Measurements from ENCODE around the gene PITPNM1.
A peak's percentile ranks its signal among the peaks of the same experiment; 100 is the strongest.

PITPNM1 gene

DNA sequence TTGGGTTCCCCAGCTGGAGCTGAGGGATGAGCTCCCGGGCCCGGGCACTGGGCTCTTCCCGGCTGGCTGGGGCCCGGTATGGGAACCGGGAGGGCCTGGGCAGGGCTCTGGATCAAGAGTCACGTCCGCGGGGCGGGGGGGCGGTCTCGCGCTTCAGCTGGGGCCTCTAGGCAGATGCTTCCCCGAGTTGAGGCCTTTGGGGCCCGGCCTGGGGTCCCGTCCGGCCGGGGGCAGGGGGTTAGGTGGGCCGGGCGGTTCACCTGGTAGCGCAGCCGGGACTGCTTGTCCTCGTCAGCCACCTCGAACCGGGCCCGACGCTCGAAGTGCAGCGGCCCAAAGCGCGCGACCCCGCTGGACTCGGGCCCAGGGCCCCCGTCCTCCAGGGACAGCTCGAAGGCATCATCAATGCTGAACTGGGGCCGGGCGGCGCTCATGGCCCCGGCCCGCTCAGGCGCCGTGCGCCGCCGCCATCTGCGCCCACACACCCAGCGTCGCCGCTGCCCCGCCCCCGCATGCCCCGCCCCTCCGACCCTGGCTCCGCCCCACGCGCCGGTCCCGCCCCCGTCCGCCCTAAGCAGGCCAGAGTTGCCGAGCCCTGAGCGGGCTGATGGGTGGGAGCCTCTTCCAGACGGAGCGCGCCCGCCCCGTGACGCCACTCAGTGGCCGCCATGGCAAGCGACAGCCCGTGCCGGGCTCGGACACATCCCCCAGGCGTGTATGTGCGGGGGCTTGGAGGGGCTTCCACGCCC lies 36.2 kb downstream of the PITPNM1 start, which contains the start of gene TMEM134:
Gene TMEM134, minus strand, starts transcription at position 493 of the 749 bp plus-strand sequence. Its CDS starts 59 bp downstream, at position 434.
- peak within 1 kb of the TSS; percentile 89 for H4K91ac ChIP-seq (ENCODE audit: low read length)
- peaks cover 13 to 15% of the 10 kb centered on the region in 2 experiments for H3K36me3 ChIP-seq (ENCODE audit: control insufficient read depth in 1 of 2, insufficient read depth in 2 of 2, low read depth in 1 of 2, low read length in 2 of 2)
- no peak within 1 kb of the TSS for H2BK120ac ChIP-seq (ENCODE audit: low read depth, low read length)
- peak; percentile 92 for DNase-seq
- peak within 1 kb of the TSS; percentile 98 for H4K8ac ChIP-seq (ENCODE audit: low read length)
- peak within 1 kb of the TSS in 1 of 2 experiments; percentile 95 for H3K23ac ChIP-seq (ENCODE audit: low read length in 2 of 2)
- H2BK15ac ChIP-seq (ENCODE audit: low read depth, poor library complexity, severe bottlenecking) = peak within 1 kb of the TSS; percentile 97
- peak within 1 kb of the TSS; percentile 66 for H2AFZ ChIP-seq (ENCODE audit: low read depth, low read length)
- H2BK12ac ChIP-seq (ENCODE audit: low read length in 2 of 2) = peak within 1 kb of the TSS in 1 of 2 experiments; percentile 29
- H3K4ac ChIP-seq (ENCODE audit: low read depth in 1 of 2, low read length in 2 of 2) = peak within 1 kb of the TSS; percentile 26 to 90
- H3K9ac ChIP-seq (ENCODE audit: low read length) = peak within 1 kb of the TSS; percentile 94
- peak within 1 kb of the TSS; percentile 18 for H2AK5ac ChIP-seq (ENCODE audit: low read length, severe bottlenecking)
- peak within 1 kb of the TSS; percentile 81 to 89 for H3K18ac ChIP-seq (ENCODE audit: low read depth in 1 of 2, low read length in 2 of 2)
- H3K27ac ChIP-seq (ENCODE audit: low read length, poor library complexity, severe bottlenecking) = peak within 1 kb of the TSS; percentile 61
- under 1% methylated on average over 76 of the region's 76 CpGs for WGBS
- H3K9me3 ChIP-seq (ENCODE audit: control insufficient read depth, low read length) = no peaks in the 10 kb centered on the region
- H2BK5ac ChIP-seq (ENCODE audit: low read depth, low read length, poor library complexity, severe bottlenecking) = peak within 1 kb of the TSS; percentile 77
- H3K27me3 ChIP-seq (ENCODE audit: control insufficient read depth in 1 of 2, insufficient read depth in 1 of 2, low read length in 2 of 2) = no peaks in the 10 kb centered on the region
- peak within 1 kb of the TSS; percentile 88 for H3K4me3 ChIP-seq (ENCODE audit: insufficient read depth in 1 of 2, low read depth in 1 of 2, low read length in 2 of 2)
- peaks cover 29% of the 10 kb centered on the region for H3K4me1 ChIP-seq (ENCODE audit: control insufficient read depth, insufficient read depth, low read depth, low read length)
- H3K4me2 ChIP-seq (ENCODE audit: low read length, poor library complexity, severe bottlenecking) = peak within 1 kb of the TSS; percentile 86
- peaks cover 17% of the 10 kb centered on the region for H3K79me1 ChIP-seq (replicated peaks; ENCODE audit: low read length, poor library complexity, severe bottlenecking)
- H3K14ac ChIP-seq (ENCODE audit: low read length in 2 of 2) = peak within 1 kb of the TSS in 1 of 2 experiments; percentile 97

DNA sequence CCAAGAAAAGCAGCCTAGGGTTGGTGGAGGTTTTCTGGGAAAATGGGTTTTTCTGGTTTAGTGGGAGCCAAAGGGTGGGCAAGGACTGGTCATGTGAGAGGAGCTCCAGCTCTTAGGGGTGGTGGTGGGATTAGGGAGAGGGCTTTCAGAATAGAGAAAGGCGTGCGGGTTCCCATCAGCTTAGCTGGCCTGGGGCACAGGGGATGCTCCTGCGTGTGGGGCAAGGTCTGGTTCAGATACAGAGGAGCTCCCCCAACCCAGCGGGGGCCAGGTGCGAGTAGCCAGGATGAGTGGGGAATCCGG lies 36.8 kb downstream of the PITPNM1 start:
- Histone ChIP-seq H4K8ac (ENCODE audit: low read length) (no peak overlapping the region), H2BK5ac (ENCODE audit: low read depth, low read length, poor library complexity, severe bottlenecking) (peak overlapping the region; percentile 77), H3K4me2 (ENCODE audit: low read length, poor library complexity, severe bottlenecking) (peak overlapping the region; percentile 86), H3K79me1 (replicated peaks; ENCODE audit: low read length, poor library complexity, severe bottlenecking) (peaks cover 17% of the 10 kb centered on the region), H3K23ac (ENCODE audit: low read length in 2 of 2) (peak overlapping the region in 1 of 2 experiments; percentile 26), H3K4ac (ENCODE audit: low read depth in 1 of 2, low read length in 2 of 2) (peak overlapping the region in 1 of 2 experiments; percentile 90), H2AK5ac (ENCODE audit: low read length, severe bottlenecking) (peak overlapping the region; percentile 18), H3K18ac (ENCODE audit: low read depth in 1 of 2, low read length in 2 of 2) (peak overlapping the region in 1 of 2 experiments; percentile 81), H3K4me3 (ENCODE audit: insufficient read depth in 1 of 2, low read depth in 1 of 2, low read length in 2 of 2) (peak overlapping the region; percentile 84 to 88), H2BK12ac (ENCODE audit: low read length in 2 of 2) (peak overlapping the region in 1 of 2 experiments; percentile 29), H2BK15ac (ENCODE audit: low read depth, poor library complexity, severe bottlenecking) (no peak overlapping the region), H3K27me3 (ENCODE audit: control insufficient read depth in 1 of 2, insufficient read depth in 1 of 2, low read length in 2 of 2) (no peaks in the 10 kb centered on the region), H3K36me3 (ENCODE audit: control insufficient read depth in 1 of 2, insufficient read depth in 2 of 2, low read depth in 1 of 2, low read length in 2 of 2) (peaks cover 13 to 17% of the 10 kb centered on the region in 2 experiments), H3K14ac (ENCODE audit: low read length in 2 of 2) (no peak overlapping the region), H2AFZ (ENCODE audit: low read depth, low read length) (no peak overlapping the region), H3K9ac (ENCODE audit: low read length) (peak overlapping the region; percentile 87), H3K27ac (ENCODE audit: low read length, poor library complexity, severe bottlenecking) (peak overlapping the region; percentile 31), H2BK120ac (ENCODE audit: low read depth, low read length) (no peak overlapping the region), H4K91ac (ENCODE audit: low read length) (peak overlapping the region; percentile 43), H3K9me3 (ENCODE audit: control insufficient read depth, low read length) (no peaks in the 10 kb centered on the region), H3K4me1 (ENCODE audit: control insufficient read depth, insufficient read depth, low read depth, low read length) (peaks cover 32% of the 10 kb centered on the region)
- no peak for DNase-seq
- 33% methylated on average over 6 of the region's 6 CpGs for WGBS

- H3K4me3 ChIP-seq (ENCODE audit: insufficient read depth in 1 of 2, low read depth in 1 of 2, low read length in 2 of 2) = peak overlapping the region; percentile 84 to 88
- no peaks in the 10 kb centered on the region for H3K27me3 ChIP-seq (ENCODE audit: control insufficient read depth in 1 of 2, insufficient read depth in 1 of 2, low read length in 2 of 2)
- peak overlapping the region; percentile 87 for H3K9ac ChIP-seq (ENCODE audit: low read length)
- no peak overlapping the region for H4K8ac ChIP-seq (ENCODE audit: low read length)
- H3K4me1 ChIP-seq (ENCODE audit: control insufficient read depth, insufficient read depth, low read depth, low read length) = peaks cover 32% of the 10 kb centered on the region
- no peak for DNase-seq
- peaks cover 17% of the 10 kb centered on the region for H3K79me1 ChIP-seq (replicated peaks; ENCODE audit: low read length, poor library complexity, severe bottlenecking)
- H3K14ac ChIP-seq (ENCODE audit: low read length in 2 of 2) = no peak overlapping the region
- 78% methylated on average over 5 of the region's 5 CpGs for WGBS
- no peak overlapping the region for H3K18ac ChIP-seq (ENCODE audit: low read depth in 1 of 2, low read length in 2 of 2)
- H3K27ac ChIP-seq (ENCODE audit: low read length, poor library complexity, severe bottlenecking) = no peak overlapping the region
- H3K9me3 ChIP-seq (ENCODE audit: control insufficient read depth, low read length) = no peaks in the 10 kb centered on the region
- no peak overlapping the region for H2BK120ac ChIP-seq (ENCODE audit: low read depth, low read length)
- H3K36me3 ChIP-seq (ENCODE audit: control insufficient read depth in 1 of 2, insufficient read depth in 2 of 2, low read depth in 1 of 2, low read length in 2 of 2) = peaks cover 13 to 17% of the 10 kb centered on the region in 2 experiments
- H4K91ac ChIP-seq (ENCODE audit: low read length) = no peak overlapping the region
- H3K4me2 ChIP-seq (ENCODE audit: low read length, poor library complexity, severe bottlenecking) = peak overlapping the region; percentile 86
- peak overlapping the region; percentile 27 for H2AK5ac ChIP-seq (ENCODE audit: low read length, severe bottlenecking)
- H2BK15ac ChIP-seq (ENCODE audit: low read depth, poor library complexity, severe bottlenecking) = peak overlapping the region; percentile 73
- H2BK12ac ChIP-seq (ENCODE audit: low read length in 2 of 2) = peak overlapping the region in 1 of 2 experiments; percentile 6
- no peak overlapping the region for H3K23ac ChIP-seq (ENCODE audit: low read length in 2 of 2)
- no peak overlapping the region for H2BK5ac ChIP-seq (ENCODE audit: low read depth, low read length, poor library complexity, severe bottlenecking)
- H2AFZ ChIP-seq (ENCODE audit: low read depth, low read length) = no peak overlapping the region
- H3K4ac ChIP-seq (ENCODE audit: low read depth in 1 of 2, low read length in 2 of 2) = no peak overlapping the region
These were observed 37.1 kb downstream of the PITPNM1 start for GRCh38 chr11:67468056-67468455.

GRCh38 chr11:67466962-67467771 lies 38.0 kb downstream of the PITPNM1 start:
- Histone ChIP-seq H3K18ac (ENCODE audit: low read depth in 1 of 2, low read length in 2 of 2) (no peak overlapping the region), H2BK5ac (ENCODE audit: low read depth, low read length, poor library complexity, severe bottlenecking) (no peak overlapping the region), H2AFZ (ENCODE audit: low read depth, low read length) (no peak overlapping the region), H3K4ac (ENCODE audit: low read depth in 1 of 2, low read length in 2 of 2) (no peak overlapping the region), H4K91ac (ENCODE audit: low read length) (no peak overlapping the region), H2BK120ac (ENCODE audit: low read depth, low read length) (no peak overlapping the region), H4K8ac (ENCODE audit: low read length) (no peak overlapping the region), H3K4me2 (ENCODE audit: low read length, poor library complexity, severe bottlenecking) (no peak overlapping the region), H3K9me3 (ENCODE audit: control insufficient read depth, low read length) (no peaks in the 10 kb centered on the region), H3K4me3 (ENCODE audit: insufficient read depth in 1 of 2, low read depth in 1 of 2, low read length in 2 of 2) (peak overlapping the region in 1 of 2 experiments; percentile 84), H2BK15ac (ENCODE audit: low read depth, poor library complexity, severe bottlenecking) (no peak overlapping the region), H3K79me1 (replicated peaks; ENCODE audit: low read length, poor library complexity, severe bottlenecking) (peaks cover 17% of the 10 kb centered on the region), H2AK5ac (ENCODE audit: low read length, severe bottlenecking) (no peak overlapping the region), H3K14ac (ENCODE audit: low read length in 2 of 2) (no peak overlapping the region), H3K4me1 (ENCODE audit: control insufficient read depth, insufficient read depth, low read depth, low read length) (peaks cover 32% of the 10 kb centered on the region), H3K36me3 (ENCODE audit: control insufficient read depth in 1 of 2, insufficient read depth in 2 of 2, low read depth in 1 of 2, low read length in 2 of 2) (peaks cover 13 to 17% of the 10 kb centered on the region in 2 experiments), H3K23ac (ENCODE audit: low read length in 2 of 2) (no peak overlapping the region), H2BK12ac (ENCODE audit: low read length in 2 of 2) (no peak overlapping the region), H3K27me3 (ENCODE audit: control insufficient read depth in 1 of 2, insufficient read depth in 1 of 2, low read length in 2 of 2) (no peaks in the 10 kb centered on the region), H3K27ac (ENCODE audit: low read length, poor library complexity, severe bottlenecking) (no peak overlapping the region), H3K9ac (ENCODE audit: low read length) (peak overlapping the region; percentile 87)
- DNase-seq = no peak
- 86% methylated on average over 11 of the region's 11 CpGs for WGBS

All from mesenchymal stem cell (in vitro differentiated cells and primary cell).